H1 (cell line): Measurements from ENCODE around the gene NRTN.

Experiments
- CEBPB ChIP-seq: IDR thresholded peaks from 2 replicates; pipeline ENCODE4 v1.6.1; 2012; ENCODE audit warnings: low read depth, low read length
- CREB1 ChIP-seq: IDR thresholded peaks from 2 replicates; pipeline ENCODE4 v1.6.1; 2012; ENCODE audit warnings: inconsistent platforms
- EZH2 ChIP-seq: fragments of 200-600 bp; sonication (generic); IDR thresholded peaks from 2 replicates; pipeline ENCODE4 v1.7.1; 2012; ENCODE audit warnings: low read depth, mild to moderate bottlenecking, moderate library complexity, low read length, inconsistent platforms; ENCODE audit not compliant: severe bottlenecking
- JUND ChIP-seq: IDR thresholded peaks from 2 replicates; pipeline ENCODE4 v1.6.1; 2011; ENCODE audit warnings: mild to moderate bottlenecking, improper control_type of control experiment, low read length
- MAFK ChIP-seq: IDR thresholded peaks from 2 replicates; pipeline ENCODE4 v1.6.1; 2012; ENCODE audit warnings: low read depth, mild to moderate bottlenecking, improper control_type of control experiment, low read length
- POLR2A ChIP-seq, 2 experiments: IDR thresholded peaks; 1 replicate in 1 of 2; 2 replicates in 1 of 2; pipeline ENCODE4 v1.6.1; 2011; ENCODE audit warnings: low read depth in 2 of 2, low read length in 2 of 2, mild to moderate bottlenecking in 2 of 2; ENCODE audit errors: control extremely low read depth in 1 of 2
- POLR2AphosphoS5 ChIP-seq: IDR thresholded peaks from 2 replicates; pipeline ENCODE4 v1.6.1; 2011; ENCODE audit warnings: low read depth, low read length
- SP1 ChIP-seq: IDR thresholded peaks from 2 replicates; pipeline ENCODE4 v1.6.1; 2011; ENCODE audit warnings: low read depth, low read length
- SP2 ChIP-seq: IDR thresholded peaks from 2 replicates; pipeline ENCODE4 v1.6.1; 2012; ENCODE audit warnings: mild to moderate bottlenecking, low read length, inconsistent platforms
- ZNF274 ChIP-seq: IDR thresholded peaks from 2 replicates; pipeline ENCODE4 v1.7.0; 2012; ENCODE audit warnings: low read length, borderline replicate concordance; ENCODE audit errors: extremely low read depth
- TF ChIP-seq, protein P1 (sequence below), 3 experiments: IDR thresholded peaks; 1 replicate in 2 of 3; 2 replicates in 1 of 3; pipeline versions ENCODE4 v1.5.1 to v1.6.1; 2011; ENCODE audit warnings: low read length in 3 of 3, mild to moderate bottlenecking in 3 of 3, inconsistent platforms in 2 of 3, low read depth in 1 of 3, moderate library complexity in 1 of 3; ENCODE audit not compliant: insufficient read depth in 1 of 3; ENCODE audit errors: control extremely low read depth in 1 of 3
- TF ChIP-seq, protein P2 (sequence below): IDR thresholded peaks from 2 replicates; pipeline ENCODE4 v1.6.1; 2012; ENCODE audit warnings: inconsistent platforms

DNA sequence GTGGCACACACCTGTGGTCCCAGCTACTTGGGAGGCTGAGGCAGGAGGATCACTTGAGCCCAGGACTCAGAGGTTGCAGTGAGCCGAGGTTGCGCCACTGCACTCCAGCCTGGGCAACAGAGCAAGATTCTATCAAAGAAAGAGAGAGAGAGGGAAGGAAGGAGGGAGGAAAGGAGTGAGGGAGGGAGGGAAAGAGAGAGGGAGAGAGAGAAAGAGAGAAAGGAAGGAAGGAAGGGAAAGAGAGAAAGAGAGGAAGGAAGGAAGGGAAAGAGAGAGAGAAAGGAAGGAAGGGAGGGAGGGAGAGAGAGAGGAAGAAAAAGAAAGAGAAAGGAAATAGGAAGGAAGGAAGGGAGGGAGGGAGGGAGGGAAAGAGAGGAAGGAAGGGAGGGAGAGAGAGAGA is 12.4 kb downstream of the NRTN start:
- TF ChIP-seq SP1 (no peak), POLR2AphosphoS5 (no peak), MAFK (no peak), CEBPB (no peak), POLR2A (IDR thresholded peaks at IDR 0.05; ENCODE audit: control extremely low read depth in 1 of 2, low read depth in 2 of 2, low read length in 2 of 2) (no peak), JUND (no peak), EZH2 (no peak), CREB1 (no peak), SP2 (no peak), ZNF274 (no peak)
- TF ChIP-seq, protein P1, sequence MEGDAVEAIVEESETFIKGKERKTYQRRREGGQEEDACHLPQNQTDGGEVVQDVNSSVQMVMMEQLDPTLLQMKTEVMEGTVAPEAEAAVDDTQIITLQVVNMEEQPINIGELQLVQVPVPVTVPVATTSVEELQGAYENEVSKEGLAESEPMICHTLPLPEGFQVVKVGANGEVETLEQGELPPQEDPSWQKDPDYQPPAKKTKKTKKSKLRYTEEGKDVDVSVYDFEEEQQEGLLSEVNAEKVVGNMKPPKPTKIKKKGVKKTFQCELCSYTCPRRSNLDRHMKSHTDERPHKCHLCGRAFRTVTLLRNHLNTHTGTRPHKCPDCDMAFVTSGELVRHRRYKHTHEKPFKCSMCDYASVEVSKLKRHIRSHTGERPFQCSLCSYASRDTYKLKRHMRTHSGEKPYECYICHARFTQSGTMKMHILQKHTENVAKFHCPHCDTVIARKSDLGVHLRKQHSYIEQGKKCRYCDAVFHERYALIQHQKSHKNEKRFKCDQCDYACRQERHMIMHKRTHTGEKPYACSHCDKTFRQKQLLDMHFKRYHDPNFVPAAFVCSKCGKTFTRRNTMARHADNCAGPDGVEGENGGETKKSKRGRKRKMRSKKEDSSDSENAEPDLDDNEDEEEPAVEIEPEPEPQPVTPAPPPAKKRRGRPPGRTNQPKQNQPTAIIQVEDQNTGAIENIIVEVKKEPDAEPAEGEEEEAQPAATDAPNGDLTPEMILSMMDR (IDR thresholded peaks at IDR 0.05; ENCODE audit: control extremely low read depth in 1 of 3, insufficient read depth in 1 of 3, low read depth in 1 of 3, low read length in 3 of 3), result no peak
- TF ChIP-seq, protein P2, sequence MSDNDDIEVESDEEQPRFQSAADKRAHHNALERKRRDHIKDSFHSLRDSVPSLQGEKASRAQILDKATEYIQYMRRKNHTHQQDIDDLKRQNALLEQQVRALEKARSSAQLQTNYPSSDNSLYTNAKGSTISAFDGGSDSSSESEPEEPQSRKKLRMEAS, result no peak
